ENCODE results near the gene HMGXB3. TPM values are rescaled to one million over a fixed set of nuclear protein-coding genes. Genes with fewer than 3 reads are reported as not detected.

Gene HMGXB3
- total RNA-seq, 1 experiment from 2014 or later, result 38.0 TPM

DNA sequence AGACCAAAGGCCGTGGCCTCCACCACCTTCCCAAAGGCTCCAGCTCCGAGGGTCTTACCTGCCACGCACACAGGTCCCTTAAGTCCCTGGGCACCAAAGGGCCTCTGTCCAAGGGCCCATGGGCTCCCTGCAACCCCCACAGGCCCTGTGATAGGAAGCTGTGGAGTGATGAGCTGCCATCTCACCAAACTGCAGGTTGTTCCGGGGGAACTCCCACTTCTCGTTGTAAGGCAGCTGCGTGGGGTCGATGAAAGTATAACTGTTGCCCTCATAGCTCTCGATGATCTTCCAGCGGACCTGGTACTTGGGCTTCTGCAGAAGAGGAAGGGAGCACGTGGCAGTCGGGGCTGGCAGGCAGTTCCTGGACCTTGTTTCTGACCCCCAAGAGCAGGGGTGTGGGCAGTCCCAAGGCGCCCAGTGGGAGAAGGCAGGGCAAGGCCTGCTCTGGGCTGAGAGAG lies 61.0 kb downstream of the HMGXB3 start:
- Histone ChIP-seq H3K9me3 (ENCODE audit: insufficient read depth, low read depth) (no peaks in the 10 kb centered on the region), H2AFZ (no peak overlapping the region), H3K27ac (no peak overlapping the region), H3K9me2 (ENCODE audit: insufficient read depth) (no peaks in the 10 kb centered on the region), H3K4me2 (no peak overlapping the region), H3K4me1 (replicated peaks; ENCODE audit: insufficient read depth) (no peaks in the 10 kb centered on the region), H4K20me1 (ENCODE audit: insufficient read depth) (no peaks in the 10 kb centered on the region), H3K27me3 (ENCODE audit: insufficient read depth, low read depth) (no peaks in the 10 kb centered on the region), H3K36me3 (ENCODE audit: low read depth) (no peaks in the 10 kb centered on the region), H3K4me3 (no peak overlapping the region), H3K79me2 (ENCODE audit: low read depth) (no peaks in the 10 kb centered on the region), H3F3A (ENCODE audit: insufficient read depth, low read depth) (no peaks in the 10 kb centered on the region)
- intact Hi-C loops (cut with micrococcal nuclease; ENCODE audit: unreplicated experiment), result no loop called here
- TF ChIP-seq, protein P1, sequence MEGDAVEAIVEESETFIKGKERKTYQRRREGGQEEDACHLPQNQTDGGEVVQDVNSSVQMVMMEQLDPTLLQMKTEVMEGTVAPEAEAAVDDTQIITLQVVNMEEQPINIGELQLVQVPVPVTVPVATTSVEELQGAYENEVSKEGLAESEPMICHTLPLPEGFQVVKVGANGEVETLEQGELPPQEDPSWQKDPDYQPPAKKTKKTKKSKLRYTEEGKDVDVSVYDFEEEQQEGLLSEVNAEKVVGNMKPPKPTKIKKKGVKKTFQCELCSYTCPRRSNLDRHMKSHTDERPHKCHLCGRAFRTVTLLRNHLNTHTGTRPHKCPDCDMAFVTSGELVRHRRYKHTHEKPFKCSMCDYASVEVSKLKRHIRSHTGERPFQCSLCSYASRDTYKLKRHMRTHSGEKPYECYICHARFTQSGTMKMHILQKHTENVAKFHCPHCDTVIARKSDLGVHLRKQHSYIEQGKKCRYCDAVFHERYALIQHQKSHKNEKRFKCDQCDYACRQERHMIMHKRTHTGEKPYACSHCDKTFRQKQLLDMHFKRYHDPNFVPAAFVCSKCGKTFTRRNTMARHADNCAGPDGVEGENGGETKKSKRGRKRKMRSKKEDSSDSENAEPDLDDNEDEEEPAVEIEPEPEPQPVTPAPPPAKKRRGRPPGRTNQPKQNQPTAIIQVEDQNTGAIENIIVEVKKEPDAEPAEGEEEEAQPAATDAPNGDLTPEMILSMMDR (conservative IDR thresholded peaks at IDR 0.05), result no peak
- TF ChIP-seq EZH2 (IDR thresholded peaks at IDR 0.05; ENCODE audit: low read depth), result no peak
- DNase-seq, result no peak
- no TSS peak for BruUV-seq (replicated peaks)
- ChIA-PET POLR2A (ENCODE audit: unreplicated experiment) (no interaction called here), CTCF (no interaction called here)

GRCh38 chr5:150062216-150062922 lies 61.8 kb downstream of the HMGXB3 start:
- BruUV-seq (replicated peaks), result no TSS peak
- Histone ChIP-seq H3K9me3 (ENCODE audit: insufficient read depth, low read depth) (no peaks in the 10 kb centered on the region), H3K79me2 (ENCODE audit: low read depth) (no peaks in the 10 kb centered on the region), H2AFZ (no peak overlapping the region), H3K4me2 (no peak overlapping the region), H3K36me3 (ENCODE audit: low read depth) (no peaks in the 10 kb centered on the region), H3K27me3 (ENCODE audit: insufficient read depth, low read depth) (no peaks in the 10 kb centered on the region), H3F3A (ENCODE audit: insufficient read depth, low read depth) (no peaks in the 10 kb centered on the region), H4K20me1 (ENCODE audit: insufficient read depth) (no peaks in the 10 kb centered on the region), H3K4me1 (replicated peaks; ENCODE audit: insufficient read depth) (peaks cover 6% of the 10 kb centered on the region; the same call in 1 of the 2 replicates), H3K4me3 (no peak overlapping the region), H3K27ac (no peak overlapping the region), H3K9me2 (ENCODE audit: insufficient read depth) (no peaks in the 10 kb centered on the region)
- TF ChIP-seq, protein P1 (conservative IDR thresholded peaks at IDR 0.05), result no peak
- no peak for TF ChIP-seq EZH2 (IDR thresholded peaks at IDR 0.05; ENCODE audit: low read depth)
- POLR2A ChIA-PET (ENCODE audit: unreplicated experiment), result interaction anchor here (0.6 kb wide), 1 partner anchor 60 kb away, joined by 4 read pairs; no protein-coding TSS in a partner anchor
- CTCF ChIA-PET, result no interaction called here
- DNase-seq, result no peak
- intact Hi-C loops (cut with micrococcal nuclease; ENCODE audit: unreplicated experiment), result no loop called here

DNA sequence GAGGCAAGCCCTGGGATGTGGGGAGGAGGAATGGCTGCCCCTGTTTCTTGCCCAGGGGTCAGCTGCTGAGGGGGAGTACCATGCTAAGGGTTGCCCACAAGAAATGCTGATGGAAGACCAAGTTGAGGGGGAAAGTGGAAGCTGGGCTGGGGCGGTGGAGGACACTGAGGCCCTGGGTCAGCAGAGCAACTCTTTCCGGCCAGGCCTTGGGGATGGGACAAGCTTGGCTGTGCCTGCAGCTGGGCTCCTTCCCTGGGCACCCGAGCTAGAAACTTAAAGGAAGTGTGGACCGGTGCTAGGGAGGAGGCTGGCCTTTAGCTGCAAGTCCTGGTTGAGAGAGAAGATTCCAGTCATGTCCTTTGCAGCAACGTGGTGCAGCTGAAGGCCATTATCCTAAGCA lies 63.1 kb downstream of the HMGXB3 start:
- Histone ChIP-seq H3K9me2 (ENCODE audit: insufficient read depth) (no peaks in the 10 kb centered on the region), H3K79me2 (ENCODE audit: low read depth) (no peaks in the 10 kb centered on the region), H3K4me1 (replicated peaks; ENCODE audit: insufficient read depth) (peaks cover 6% of the 10 kb centered on the region; the same call in 1 of the 2 replicates), H4K20me1 (ENCODE audit: insufficient read depth) (no peaks in the 10 kb centered on the region), H3K4me2 (no peak overlapping the region), H3K27ac (no peak overlapping the region), H3K27me3 (ENCODE audit: insufficient read depth, low read depth) (no peaks in the 10 kb centered on the region), H3K36me3 (ENCODE audit: low read depth) (no peaks in the 10 kb centered on the region), H3K9me3 (ENCODE audit: insufficient read depth, low read depth) (no peaks in the 10 kb centered on the region), H3F3A (ENCODE audit: insufficient read depth, low read depth) (no peaks in the 10 kb centered on the region), H3K4me3 (no peak overlapping the region), H2AFZ (no peak overlapping the region)
- no TSS peak for BruUV-seq (replicated peaks)
- POLR2A ChIA-PET (ENCODE audit: unreplicated experiment), result no interaction called here
- CTCF ChIA-PET, result no interaction called here
- no peak for TF ChIP-seq EZH2 (IDR thresholded peaks at IDR 0.05; ENCODE audit: low read depth)
- TF ChIP-seq, protein P1 (conservative IDR thresholded peaks at IDR 0.05), result no peak
- no peak for DNase-seq
- intact Hi-C loops (cut with micrococcal nuclease; ENCODE audit: unreplicated experiment), result no loop called here

Data from PC-9 (cell line).